Inflammatory macrophage (primary cell): Measurements from ENCODE around the gene FAR2.

Experiments
- DNase-seq, 2 donors: peaks; one replicate each; pipeline ENCODE4 v3.0.0-alpha.2; 2020 to 2022

The FAR2 gene

GRCh38 chr12:29207120-29207519 lies 58.0 kb downstream of the FAR2 start:
- DNase-seq = peak; percentile 89 to 94

GRCh38 chr12:29208060-29208459 lies 59.0 kb downstream of the FAR2 start:
- peak; percentile 93 to 94 for DNase-seq

GRCh38 chr12:29208936-29209701 lies 60.0 kb downstream of the FAR2 start:
- peak in 1 of 2 donors; percentile 24 for DNase-seq

- peak; percentile 19 to 43 for DNase-seq
These were observed 62.6 kb downstream of the FAR2 start for GRCh38 chr12:29211696-29212095.

- DNase-seq = peak; percentile 52 to 64
These were observed 63.8 kb downstream of the FAR2 start for GRCh38 chr12:29212682-29213403.

- DNase-seq = no peak
These were observed 67.2 kb downstream of the FAR2 start for GRCh38 chr12:29216266-29216665.

GRCh38 chr12:29216797-29217575 lies 67.9 kb downstream of the FAR2 start:
- DNase-seq = peak; percentile 73 to 80

DNA sequence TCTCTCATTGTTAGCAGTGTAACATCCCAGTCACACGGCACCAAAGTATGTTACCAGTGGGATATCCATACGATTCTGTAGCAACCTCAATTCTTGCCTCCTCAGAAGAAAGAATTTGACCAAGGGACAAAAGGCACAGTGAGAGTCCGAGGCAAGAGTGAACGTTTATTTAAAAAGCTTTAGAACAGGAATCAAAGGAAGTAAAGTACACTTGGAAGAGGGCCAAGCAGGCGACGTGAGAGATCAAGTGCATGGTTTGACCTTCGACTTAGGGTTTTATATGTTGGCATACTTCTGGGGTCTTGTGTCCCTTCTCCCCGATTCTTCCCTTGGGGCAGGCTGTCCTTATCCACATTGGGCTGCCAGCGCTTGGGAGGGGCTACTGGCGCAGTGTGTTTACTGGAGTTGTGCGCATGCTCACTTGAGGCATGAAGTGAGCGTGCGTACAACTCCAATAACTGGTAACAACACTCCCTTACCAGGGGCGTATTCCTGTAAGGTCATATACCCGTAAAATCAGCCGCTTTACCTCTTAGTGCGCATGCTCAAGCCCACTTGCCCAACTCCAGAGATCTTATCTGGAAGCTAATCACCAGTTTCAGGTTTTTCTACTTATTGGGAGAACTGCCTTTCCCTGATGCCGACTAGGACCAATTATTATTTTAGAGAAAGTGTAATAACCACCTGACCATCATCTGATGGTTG lies 71.7 kb downstream of the FAR2 start:
- DNase-seq = no peak

- DNase-seq = no peak
These were observed 73.1 kb downstream of the FAR2 start for GRCh38 chr12:29222200-29222599.

GRCh38 chr12:29223426-29223825 lies 74.3 kb downstream of the FAR2 start:
- peak; percentile 65 to 71 for DNase-seq

GRCh38 chr12:29223956-29224543 lies 75.0 kb downstream of the FAR2 start:
- DNase-seq = no peak

DNA sequence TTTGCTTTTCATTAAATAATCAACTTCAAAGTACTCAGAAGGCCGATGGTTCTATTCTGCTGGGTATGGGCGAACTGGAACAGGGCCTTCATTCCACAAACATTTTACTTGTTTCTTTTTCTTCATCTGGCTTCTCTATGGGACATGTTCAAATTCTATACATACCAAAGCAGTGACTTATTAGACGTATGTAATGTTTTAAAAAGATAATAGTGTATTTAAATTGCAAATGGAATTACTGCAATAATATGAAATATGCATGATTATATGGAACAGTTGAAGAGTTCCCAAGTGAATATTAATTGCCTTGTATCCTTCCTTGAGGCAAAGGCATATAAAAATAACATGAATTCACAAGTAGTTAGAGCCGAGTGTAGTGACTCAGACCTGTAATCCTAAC lies 75.5 kb downstream of the FAR2 start:
- no peak for DNase-seq

DNA sequence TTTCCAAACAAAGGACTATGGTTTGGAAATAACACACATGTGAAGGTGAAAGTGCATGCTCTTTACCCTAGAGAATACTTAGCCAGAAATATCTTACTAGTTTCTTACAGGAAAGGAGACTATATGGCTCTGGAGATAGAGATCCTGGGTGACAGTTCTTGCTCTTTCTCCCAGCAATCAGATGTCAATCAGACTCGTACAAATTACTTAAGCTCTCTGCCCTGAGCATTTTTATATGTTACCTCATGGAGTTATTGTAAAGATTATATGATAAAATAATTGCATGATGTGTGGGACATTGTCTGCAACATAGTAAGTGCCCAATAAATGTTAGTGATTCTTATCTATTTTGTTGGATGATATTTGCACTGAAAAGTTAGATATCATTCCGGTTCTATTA lies 76.8 kb downstream of the FAR2 start:
- DNase-seq = no peak

GRCh38 chr12:29226616-29227015 lies 77.5 kb downstream of the FAR2 start:
- no peak for DNase-seq

DNA sequence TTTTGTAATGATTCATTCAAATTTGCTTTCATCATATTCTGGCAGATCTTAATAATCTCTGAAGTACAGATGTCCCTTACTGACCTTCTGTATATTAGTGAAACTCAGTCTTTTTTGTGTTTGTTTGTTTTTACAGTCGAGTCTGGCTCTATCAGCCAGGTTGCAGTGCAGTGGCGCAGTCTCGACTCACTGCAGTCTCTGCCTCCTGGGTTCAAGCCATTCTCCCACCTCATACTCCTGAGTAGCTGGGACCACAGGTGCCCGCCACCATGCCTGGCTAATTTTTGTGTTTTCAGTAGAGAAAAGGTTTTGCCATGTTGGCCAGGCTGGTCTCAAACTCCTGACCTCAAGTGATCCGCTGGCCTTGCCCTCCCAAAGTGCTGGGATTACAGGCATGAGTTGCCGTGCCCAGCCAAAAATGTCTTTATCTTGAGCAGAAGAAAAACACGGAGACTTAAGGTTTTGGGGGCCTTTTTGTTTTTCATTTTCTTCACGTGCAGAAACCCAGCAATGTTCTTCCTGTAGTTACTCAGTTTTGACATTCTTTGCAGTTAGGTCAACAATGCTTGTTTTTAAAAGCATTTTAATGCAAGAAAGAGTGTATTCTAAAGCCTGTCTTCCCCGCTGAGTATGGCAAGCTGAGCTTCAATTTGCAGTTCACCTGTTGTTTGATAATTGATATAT lies 79.5 kb downstream of the FAR2 start:
- DNase-seq = no peak

DNA sequence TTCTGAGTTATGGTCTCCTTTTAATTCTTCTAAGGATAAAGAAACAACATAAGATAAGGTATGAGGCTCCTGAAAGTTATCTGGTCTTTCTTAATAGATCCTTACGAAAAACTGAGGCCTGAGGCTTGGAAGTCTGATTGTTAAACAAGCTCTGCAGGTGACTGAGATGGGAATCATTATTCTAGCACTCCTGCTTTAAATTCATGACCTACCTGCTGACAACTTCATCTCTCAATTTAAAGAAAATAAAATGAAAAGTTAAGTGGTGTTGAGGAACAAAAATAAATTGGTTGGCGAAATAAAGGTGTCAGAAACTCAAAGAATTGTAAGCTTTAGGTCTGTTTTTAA lies 80.1 kb downstream of the FAR2 start:
- no peak for DNase-seq

DNA sequence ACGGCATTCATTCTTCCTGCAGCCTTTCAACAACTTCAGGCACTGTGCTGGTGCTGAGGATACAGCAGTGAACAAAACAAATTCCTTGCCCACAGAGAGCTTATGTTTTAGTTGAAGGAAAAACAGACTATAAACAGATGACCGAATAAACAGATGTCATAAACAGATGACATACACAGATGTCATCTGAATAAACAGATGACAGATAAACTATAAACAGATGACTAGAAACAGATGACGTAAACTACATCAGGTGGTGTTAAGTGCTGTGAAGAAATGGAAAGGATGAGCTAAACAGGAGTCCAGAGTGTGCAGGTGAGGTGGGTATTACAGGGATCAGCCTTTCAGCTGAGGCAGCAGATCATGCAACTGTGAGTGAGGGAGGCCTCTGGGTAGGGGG lies 80.9 kb downstream of the FAR2 start:
- DNase-seq = no peak

DNA sequence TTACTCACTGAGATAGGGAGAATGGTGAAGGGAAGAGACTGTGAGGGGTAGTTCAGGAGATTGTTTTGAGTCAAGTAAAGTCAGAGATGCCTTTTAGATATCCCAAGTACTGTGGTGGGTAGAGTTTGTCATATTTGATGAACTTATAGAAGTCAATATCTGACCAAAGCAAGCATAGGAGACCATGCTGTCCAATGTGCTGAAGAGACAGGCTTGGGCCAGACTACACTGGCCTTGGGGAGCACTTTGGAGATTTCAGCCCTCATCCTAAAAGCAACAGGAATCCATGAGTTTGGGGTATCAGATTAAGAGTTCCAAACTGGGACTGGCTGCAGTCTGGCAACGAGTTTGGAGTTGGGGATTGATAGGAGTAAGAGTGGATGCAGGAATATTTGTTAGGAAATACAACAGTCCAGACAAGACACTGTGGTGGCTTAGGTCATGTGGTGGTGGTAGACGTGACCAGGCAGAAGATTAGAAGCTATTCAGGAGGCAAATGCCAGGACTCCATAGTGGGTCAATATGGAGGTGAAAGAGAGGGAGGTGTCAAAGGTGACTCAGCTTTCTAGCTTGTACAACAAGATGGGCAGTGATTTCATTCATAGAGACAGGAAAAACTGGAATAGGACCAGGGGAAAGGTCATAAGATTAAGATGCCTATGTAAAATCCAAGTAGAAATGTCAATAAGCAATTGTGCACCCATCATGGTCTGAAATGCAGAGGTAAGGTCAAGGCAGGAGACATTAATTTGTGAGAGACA lies 81.9 kb downstream of the FAR2 start:
- no peak for DNase-seq

GRCh38 chr12:29232086-29232485 lies 83.0 kb downstream of the FAR2 start:
- no peak for DNase-seq

DNA sequence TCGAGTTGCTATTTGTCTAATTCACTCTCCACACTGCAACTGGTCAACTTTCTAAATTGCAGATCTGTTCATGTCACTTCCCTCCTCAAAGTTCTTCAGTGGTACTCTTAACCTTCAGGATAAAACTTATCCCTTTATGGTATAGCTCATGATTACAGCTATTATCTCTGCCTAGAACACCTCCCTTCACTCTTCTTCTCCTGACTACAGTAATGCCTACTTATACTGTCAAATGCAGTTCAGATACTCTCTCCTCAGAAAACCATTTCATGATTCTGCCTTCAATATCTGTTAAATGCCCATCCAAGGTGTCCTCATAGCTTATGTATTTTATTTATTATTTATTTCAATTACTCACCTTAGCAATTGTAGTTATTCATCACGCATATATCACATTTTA lies 85.5 kb downstream of the FAR2 start:
- DNase-seq = no peak
